Activated CD4-positive, alpha-beta T cell treated with anti-CD3 and anti-CD28 coated beads, Interleukin-2, Interleukin-6, amounts not matched to agents 100 ng/mL and 50 ng/mL, durations not matched to agents 16 hours and 8 hours (primary cell): ENCODE results near the gene PAPSS2.

Experiments used
- DNase-seq: peaks from one replicate; pipeline ENCODE4 v3.0.0-alpha.2; 2020

The PAPSS2 gene

DNA sequence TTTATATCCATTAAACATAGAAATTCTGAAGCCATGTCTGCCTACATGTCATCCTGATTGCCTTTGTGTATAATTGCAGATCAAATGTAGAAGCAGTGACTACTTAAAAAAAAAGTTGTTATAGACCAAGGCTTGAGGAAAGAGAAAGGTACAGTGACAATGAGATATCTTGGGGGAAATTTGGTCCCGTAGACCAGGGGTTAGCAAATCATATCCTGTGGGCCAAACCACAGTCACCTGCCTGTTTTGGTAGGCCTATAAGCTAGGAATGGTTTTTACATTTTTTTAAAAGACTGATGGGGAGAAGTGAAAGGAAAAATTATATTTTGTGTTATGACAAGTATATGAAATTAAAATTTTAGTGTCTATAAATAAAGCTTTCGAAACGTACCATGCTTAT, 12.9 kb downstream of the PAPSS2 start:
- DNase-seq, result no peak

GRCh38 chr10:87674943-87675342, 15.3 kb downstream of the PAPSS2 start:
- no peak for DNase-seq

- DNase-seq, result no peak
Measured at GRCh38 chr10:87675396-87676376, 16.0 kb downstream of the PAPSS2 start.

DNA sequence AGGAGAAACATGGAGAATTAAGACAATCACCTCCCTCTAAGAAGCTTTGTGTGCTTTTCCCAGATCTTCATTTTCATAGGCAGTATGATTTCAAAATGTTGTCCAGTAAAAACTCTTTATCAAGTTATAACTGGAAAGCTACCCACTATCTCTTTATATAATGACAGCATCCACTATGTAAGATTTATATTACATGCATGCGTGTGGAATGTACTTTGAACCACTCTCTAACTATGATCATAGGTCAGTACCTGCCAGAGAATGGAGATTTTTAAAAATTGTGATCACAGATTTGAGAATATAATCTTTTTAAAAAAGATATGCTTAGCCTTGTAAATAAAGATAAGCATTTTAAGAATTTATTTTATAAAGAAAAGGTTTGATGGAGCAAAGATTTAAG, 17.9 kb downstream of the PAPSS2 start:
- no peak for DNase-seq

- no peak for DNase-seq
Measured at GRCh38 chr10:87678302-87678701, 18.6 kb downstream of the PAPSS2 start.

DNA sequence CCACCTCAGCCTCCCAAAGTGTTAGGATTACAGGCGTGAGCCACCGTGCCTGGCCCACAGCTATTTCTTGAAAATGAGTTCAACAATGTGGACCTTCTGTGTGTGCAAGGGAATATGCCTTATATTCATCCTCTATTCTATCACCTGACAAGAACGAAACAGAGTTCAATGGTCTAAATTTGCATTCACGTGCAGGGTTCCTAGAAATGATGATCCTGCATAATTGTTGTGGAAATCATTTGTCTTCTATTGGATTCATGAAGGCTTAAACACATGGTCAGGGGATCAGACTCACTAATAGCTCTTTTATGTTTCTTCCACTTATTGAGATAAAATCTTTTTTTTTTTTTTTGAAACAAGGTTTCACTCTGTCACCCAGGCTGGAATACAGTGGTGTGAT, 23.7 kb downstream of the PAPSS2 start:
- DNase-seq, result no peak

DNA sequence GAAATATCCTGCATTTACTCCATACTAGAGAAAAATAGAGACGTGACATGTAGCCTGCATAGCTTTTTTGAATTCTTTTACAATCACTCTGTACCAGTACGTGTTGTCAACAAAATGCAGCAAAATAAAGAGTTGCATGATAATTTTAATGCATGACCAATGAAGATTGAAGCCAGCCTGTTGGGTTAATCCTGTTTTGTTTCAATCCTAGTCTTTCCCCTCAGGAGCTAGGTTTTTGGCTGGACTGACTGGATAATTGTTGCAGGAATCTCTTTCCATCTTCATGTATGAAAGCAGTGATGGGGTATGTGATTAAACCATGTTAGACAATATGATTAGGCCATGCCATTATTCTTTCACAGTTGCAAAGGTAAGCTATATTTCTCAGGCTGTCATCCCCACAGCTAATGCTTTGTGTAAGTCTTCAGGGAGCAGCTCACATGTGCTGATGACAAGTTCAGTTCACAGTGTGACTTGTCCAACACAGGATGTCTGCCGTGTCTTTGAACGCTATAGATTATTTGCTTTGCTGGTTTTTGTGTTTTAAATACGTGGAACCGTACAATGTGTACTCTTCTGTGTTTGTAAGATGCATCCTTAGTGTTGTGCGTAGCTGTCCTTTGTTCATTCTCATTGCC, 24.4 kb downstream of the PAPSS2 start:
- no peak for DNase-seq

DNA sequence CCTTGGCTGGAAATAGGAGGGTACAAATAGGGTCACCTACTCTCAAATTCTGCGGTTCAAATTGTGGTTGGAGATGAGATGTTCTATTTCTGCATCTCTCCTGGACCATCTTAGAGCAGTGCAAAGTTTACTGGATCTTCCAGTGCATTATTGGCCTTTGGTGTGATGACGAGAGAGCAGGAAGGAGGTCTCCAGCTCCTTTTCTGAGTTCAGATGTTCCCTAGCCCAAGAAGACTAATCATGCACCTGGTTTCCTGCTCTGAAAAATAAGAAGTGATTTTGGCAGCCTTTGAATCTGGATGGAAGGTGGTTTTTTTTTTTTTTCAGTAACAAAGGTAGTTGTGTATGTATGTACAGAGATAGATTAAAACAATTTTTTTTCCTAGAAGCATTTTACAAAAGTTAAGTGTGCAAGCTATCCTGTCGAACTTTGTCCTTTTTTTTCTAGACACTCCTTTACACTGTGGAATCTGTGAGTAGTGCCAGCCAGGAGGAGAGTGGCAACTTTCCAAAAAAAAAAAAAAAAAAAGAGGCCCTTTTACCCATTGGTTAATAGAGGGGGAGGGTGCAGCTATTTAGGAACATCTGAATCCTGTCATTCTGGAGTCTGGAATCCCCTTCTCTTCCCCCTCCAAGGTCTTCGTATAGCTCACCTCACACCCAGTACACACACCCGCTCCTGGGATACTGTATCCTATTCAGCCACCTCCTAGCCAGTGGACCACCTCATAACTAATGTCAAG, 26.3 kb downstream of the PAPSS2 start:
- no peak for DNase-seq

GRCh38 chr10:87691506-87692070, 31.9 kb downstream of the PAPSS2 start:
- no peak for DNase-seq

DNA sequence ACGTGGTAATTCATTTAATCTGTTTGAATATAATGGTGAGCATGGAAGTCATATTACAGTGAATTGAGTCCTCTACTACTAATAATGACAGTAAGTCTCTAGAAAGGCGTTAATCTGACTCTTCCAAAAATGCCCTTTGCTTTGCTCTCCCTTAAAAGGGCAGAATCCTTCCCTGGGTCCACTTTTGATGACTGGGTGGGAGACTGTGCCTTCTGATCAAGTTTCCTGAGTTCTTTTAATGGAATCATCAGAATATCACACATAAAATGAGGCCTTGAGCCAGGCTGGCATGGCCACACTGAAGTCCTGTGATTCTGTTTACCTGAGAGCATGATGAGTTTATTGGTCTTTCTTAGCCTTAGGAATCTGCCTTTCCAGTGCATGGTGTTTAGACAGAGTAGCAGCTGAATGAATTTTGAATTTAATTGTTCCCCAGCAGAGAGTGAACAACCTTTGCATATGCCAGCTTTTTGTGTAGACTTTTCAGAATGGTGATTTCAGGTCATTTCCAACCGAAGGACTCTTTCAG, 33.3 kb downstream of the PAPSS2 start:
- DNase-seq, result no peak

GRCh38 chr10:87694011-87694794, 34.5 kb downstream of the PAPSS2 start:
- DNase-seq, result no peak

DNA sequence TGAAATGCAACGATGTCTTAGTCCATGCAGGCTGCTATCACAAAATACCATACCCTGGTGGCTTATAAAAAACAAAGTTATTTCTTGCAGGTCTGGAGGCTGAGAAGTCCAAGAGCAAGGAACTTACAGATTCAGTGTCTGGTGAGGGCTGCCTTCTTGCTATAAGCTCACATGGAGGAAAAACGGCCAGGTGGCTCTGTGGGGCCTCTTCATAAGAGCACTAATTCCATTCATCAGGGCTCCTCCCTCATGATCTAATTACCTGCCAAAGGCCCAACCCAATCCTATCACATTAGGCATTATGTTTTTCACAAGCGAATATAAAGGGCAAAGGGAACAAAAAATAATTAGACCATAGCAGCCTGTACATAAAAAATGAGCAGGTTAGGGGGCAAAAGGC, 35.4 kb downstream of the PAPSS2 start:
- no peak for DNase-seq

DNA sequence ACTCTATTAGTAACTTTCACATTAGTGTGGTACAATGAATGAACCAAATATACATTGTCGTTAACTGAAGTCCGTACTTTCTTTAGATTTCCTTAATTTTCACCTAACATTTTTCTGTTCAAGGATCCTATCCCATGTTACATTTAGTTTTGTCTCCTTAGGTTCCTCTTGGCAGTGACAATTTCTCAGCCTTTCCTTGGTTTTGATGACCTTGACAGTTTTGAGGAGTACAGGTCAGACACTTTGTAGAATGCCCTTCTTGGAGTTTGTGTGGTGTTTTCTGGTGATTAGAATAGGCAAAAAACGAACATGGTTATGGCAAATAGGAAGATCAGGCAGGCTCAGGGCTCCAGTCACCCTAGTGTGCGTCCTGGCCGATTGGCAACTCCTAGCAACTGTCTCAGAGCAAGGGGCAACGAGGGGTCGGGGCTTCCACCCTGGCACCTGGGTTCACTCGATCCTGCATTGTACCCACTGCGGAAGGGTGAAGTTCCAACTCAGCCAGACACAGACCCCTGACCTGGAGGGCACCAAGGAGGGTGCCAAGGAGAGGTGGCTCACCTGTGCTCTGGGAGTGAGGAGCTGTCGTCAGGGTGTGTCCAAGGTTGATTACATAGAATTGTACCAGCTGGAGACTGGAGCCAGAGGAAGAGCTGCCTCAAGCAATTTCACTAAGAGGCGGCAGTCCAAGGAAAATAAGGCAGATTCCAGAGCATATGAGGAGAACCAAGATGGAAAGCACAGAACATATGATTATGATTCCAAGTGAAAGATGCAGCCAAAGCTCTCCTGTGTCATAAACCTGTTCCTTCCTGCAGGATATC, 37.5 kb downstream of the PAPSS2 start:
- DNase-seq, result no peak

- no peak for DNase-seq
Measured at GRCh38 chr10:87700031-87700796, 40.5 kb downstream of the PAPSS2 start.

GRCh38 chr10:87702260-87702972, 42.7 kb downstream of the PAPSS2 start:
- no peak for DNase-seq

- DNase-seq, result no peak
Measured at GRCh38 chr10:87702973-87703294, 43.3 kb downstream of the PAPSS2 start.

GRCh38 chr10:87703771-87704170, 44.1 kb downstream of the PAPSS2 start:
- DNase-seq, result no peak

- no peak for DNase-seq
Measured at GRCh38 chr10:87705339-87705738, 45.7 kb downstream of the PAPSS2 start.

GRCh38 chr10:87706731-87707130, 47.1 kb downstream of the PAPSS2 start:
- DNase-seq, result no peak

- DNase-seq, result no peak
Measured at GRCh38 chr10:87707254-87707653, 47.6 kb downstream of the PAPSS2 start.
